Activated B cell treated with CpG ODN at 0.5 μM for 24 hours (primary cell): ENCODE measurements around the gene STYXL1. TPM values are rescaled to one million over a fixed set of nuclear protein-coding genes. Genes with fewer than 3 reads are reported as not detected.

Experiments
- ATAC-seq: fragments of 200-7000 bp; cut with Tn5 transposase; one replicate; pipeline ENCODE4 v1.10.0; 2021; ENCODE audit warnings: low read depth, mild to moderate bottlenecking, moderate library complexity
- CTCF ChIA-PET: fragments of 350-600 bp; sonication (Branson Sonifier 250); formaldehyde crosslinking; loops from one replicate; lab custom pipeline; 2021; ENCODE audit warnings: antibody characterized with exemption; lab: Charles Lee
- POLR2A ChIA-PET: fragments of 350-600 bp; sonication (Branson Sonifier 250); formaldehyde crosslinking; loops from one replicate; lab custom pipeline; 2021; ENCODE audit warnings: antibody characterized with exemption; lab: Charles Lee
- DNase-seq: peaks from one replicate; pipeline ENCODE4 v3.0.0; 2022
- H3K27ac Mint-ChIP-seq: one replicate; pipeline ENCODE4 v1.8.0; 2020; ENCODE audit warnings: mixed read lengths
- H3K27me3 Mint-ChIP-seq: one replicate; pipeline ENCODE4 v1.8.0; 2021; ENCODE audit warnings: mixed read lengths
- H3K36me3 Mint-ChIP-seq: one replicate; pipeline ENCODE4 v1.8.0; 2021; ENCODE audit warnings: low read depth, mixed read lengths
- H3K4me1 Mint-ChIP-seq: one replicate; pipeline ENCODE4 v1.8.0; 2021; ENCODE audit warnings: mixed read lengths
- H3K4me3 Mint-ChIP-seq: one replicate; pipeline ENCODE4 v1.8.0; 2020; ENCODE audit warnings: mild to moderate bottlenecking, mixed read lengths
- H3K9me3 Mint-ChIP-seq: one replicate; pipeline ENCODE4 v1.8.0; 2020; ENCODE audit warnings: mixed read lengths
- intact Hi-C: fragments of 100-400 bp; cut with micrococcal nuclease; formaldehyde crosslinking; loops from one replicate; pipeline ENCODE4 v1.15.1; 2024
- total RNA-seq: library from RNA; stranded (reverse); gene quantifications from 2 replicates; pipeline ENCODE4 v1.2.3, GENCODE V29; 2022
- TF ChIP-seq, protein P1 (sequence below): fragments of 200-600 bp; IDR thresholded peaks from one replicate; pipeline ENCODE4 v1.8.0; 2022; ENCODE audit warnings: antibody characterized with exemption, mild to moderate bottlenecking

Gene STYXL1
- total RNA-seq, 1 donor from 2014 or later: 23.1 TPM

- Mint-ChIP-seq H3K4me1 (no peaks in the 10 kb centered on the region), H3K9me3 (no peaks in the 10 kb centered on the region), H3K4me3 (no peak overlapping the region), H3K27ac (no peak overlapping the region), H3K27me3 (no peaks in the 10 kb centered on the region), H3K36me3 (peaks cover 53% of the 10 kb centered on the region)
- ChIA-PET CTCF (no interaction called here), POLR2A (no interaction called here)
- intact Hi-C loops: no loop called here
- DNase-seq (no peak), ATAC-seq (no peak)
- TF ChIP-seq, protein P1, sequence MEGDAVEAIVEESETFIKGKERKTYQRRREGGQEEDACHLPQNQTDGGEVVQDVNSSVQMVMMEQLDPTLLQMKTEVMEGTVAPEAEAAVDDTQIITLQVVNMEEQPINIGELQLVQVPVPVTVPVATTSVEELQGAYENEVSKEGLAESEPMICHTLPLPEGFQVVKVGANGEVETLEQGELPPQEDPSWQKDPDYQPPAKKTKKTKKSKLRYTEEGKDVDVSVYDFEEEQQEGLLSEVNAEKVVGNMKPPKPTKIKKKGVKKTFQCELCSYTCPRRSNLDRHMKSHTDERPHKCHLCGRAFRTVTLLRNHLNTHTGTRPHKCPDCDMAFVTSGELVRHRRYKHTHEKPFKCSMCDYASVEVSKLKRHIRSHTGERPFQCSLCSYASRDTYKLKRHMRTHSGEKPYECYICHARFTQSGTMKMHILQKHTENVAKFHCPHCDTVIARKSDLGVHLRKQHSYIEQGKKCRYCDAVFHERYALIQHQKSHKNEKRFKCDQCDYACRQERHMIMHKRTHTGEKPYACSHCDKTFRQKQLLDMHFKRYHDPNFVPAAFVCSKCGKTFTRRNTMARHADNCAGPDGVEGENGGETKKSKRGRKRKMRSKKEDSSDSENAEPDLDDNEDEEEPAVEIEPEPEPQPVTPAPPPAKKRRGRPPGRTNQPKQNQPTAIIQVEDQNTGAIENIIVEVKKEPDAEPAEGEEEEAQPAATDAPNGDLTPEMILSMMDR: no peak
These were observed 76.4 kb downstream of the STYXL1 start for GRCh38 chr7:75971309-75971960.

- DNase-seq: no peak
- intact Hi-C loops: no loop called here
- Mint-ChIP-seq H3K4me1 (no peaks in the 10 kb centered on the region), H3K27ac (no peak overlapping the region), H3K27me3 (no peaks in the 10 kb centered on the region), H3K4me3 (no peak overlapping the region), H3K9me3 (no peaks in the 10 kb centered on the region), H3K36me3 (peaks cover 65% of the 10 kb centered on the region)
- CTCF ChIA-PET: no interaction called here
- ATAC-seq: no peak
- POLR2A ChIA-PET: interaction anchor here (0.7 kb wide), 1 partner anchor 68 kb away, joined by 3 read pairs; no protein-coding TSS in a partner anchor
- TF ChIP-seq, protein P1: no peak
These were observed 77.9 kb downstream of the STYXL1 start for GRCh38 chr7:75969704-75970498.

DNA sequence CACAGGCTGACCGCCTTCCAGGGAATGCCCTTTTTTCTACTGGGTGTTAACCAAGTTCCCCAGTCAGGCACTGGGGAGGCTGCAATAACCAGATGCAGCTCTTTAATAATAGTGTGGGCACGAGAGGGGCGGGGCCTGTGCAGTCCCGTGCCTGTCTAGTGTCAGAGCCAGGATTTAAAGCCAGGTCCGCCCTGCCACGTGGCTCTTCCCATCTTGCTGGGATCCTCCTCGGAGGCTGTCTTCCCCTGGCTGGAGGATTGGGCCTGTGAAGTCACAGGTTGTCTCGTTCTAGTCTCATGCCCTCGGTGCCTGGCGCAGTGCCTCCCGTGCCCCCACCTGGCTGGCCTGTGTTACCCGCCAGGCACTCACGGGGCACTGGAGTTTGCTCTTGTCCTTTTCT is 78.6 kb downstream of the STYXL1 start:
- ATAC-seq (no peak), DNase-seq (no peak)
- ChIA-PET POLR2A (no interaction called here), CTCF (no interaction called here)
- H3K4me3 Mint-ChIP-seq: no peak overlapping the region
- intact Hi-C loops: no loop called here
- H3K27me3 Mint-ChIP-seq: no peaks in the 10 kb centered on the region
- peaks cover 64% of the 10 kb centered on the region for H3K36me3 Mint-ChIP-seq
- no peaks in the 10 kb centered on the region for H3K9me3 Mint-ChIP-seq
- TF ChIP-seq, protein P1: no peak
- no peaks in the 10 kb centered on the region for H3K4me1 Mint-ChIP-seq
- no peak overlapping the region for H3K27ac Mint-ChIP-seq

GRCh38 chr7:75968561-75969001 is 79.2 kb downstream of the STYXL1 start:
- Mint-ChIP-seq H3K27ac (no peak overlapping the region), H3K4me3 (no peak overlapping the region), H3K4me1 (no peaks in the 10 kb centered on the region), H3K9me3 (no peaks in the 10 kb centered on the region), H3K27me3 (no peaks in the 10 kb centered on the region), H3K36me3 (peaks cover 59% of the 10 kb centered on the region)
- ATAC-seq (no peak), DNase-seq (no peak)
- ChIA-PET POLR2A (no interaction called here), CTCF (no interaction called here)
- intact Hi-C loops: no loop called here
- TF ChIP-seq, protein P1: no peak

- intact Hi-C loops: no loop called here
- CTCF ChIA-PET: no interaction called here
- ATAC-seq: no peak
- POLR2A ChIA-PET: no interaction called here
- no peaks in the 10 kb centered on the region for H3K27me3 Mint-ChIP-seq
- H3K9me3 Mint-ChIP-seq: no peaks in the 10 kb centered on the region
- H3K36me3 Mint-ChIP-seq: peaks cover 62% of the 10 kb centered on the region
- no peak overlapping the region for H3K4me3 Mint-ChIP-seq
- TF ChIP-seq, protein P1: no peak
- H3K27ac Mint-ChIP-seq: no peak overlapping the region
- DNase-seq: no peak
- H3K4me1 Mint-ChIP-seq: no peaks in the 10 kb centered on the region
These were observed 79.8 kb downstream of the STYXL1 start for GRCh38 chr7:75968012-75968411.
